T-helper 2 cell treated with Interferon-gamma antibody and Interleukin-4, amounts not matched to agents 5 μg/mL and 100 μg/mL, for 36 hours (primary cell): ENCODE measurements around the gene CDH12.
"Not testable (repeated sequence)": the region's sequence is repeated elsewhere in the genome, so short reads cannot be mapped to it uniquely, and the experiment has no call there.

ENCODE experiments used
- DNase-seq: peaks from one replicate; pipeline ENCODE4 v3.0.0; 2021; ENCODE audit warnings: low spot score
- H3K27ac Mint-ChIP-seq: one replicate; pipeline ENCODE4 v1.8.0; 2021; ENCODE audit warnings: mild to moderate bottlenecking, mixed read lengths
- H3K27me3 Mint-ChIP-seq: one replicate; pipeline ENCODE4 v1.8.0; 2021; ENCODE audit warnings: low read depth, mixed read lengths
- H3K36me3 Mint-ChIP-seq: one replicate; pipeline ENCODE4 v1.8.0; 2021; ENCODE audit warnings: low read depth, mixed read lengths
- H3K4me1 Mint-ChIP-seq: one replicate; pipeline ENCODE4 v1.8.0; 2021; ENCODE audit warnings: low read depth, mixed read lengths
- H3K4me3 Mint-ChIP-seq: one replicate; pipeline ENCODE4 v1.8.0; 2022; ENCODE audit warnings: mild to moderate bottlenecking, moderate library complexity, mixed read lengths
- H3K9me3 Mint-ChIP-seq: one replicate; pipeline ENCODE4 v1.8.0; 2021; ENCODE audit warnings: mixed read lengths

CDH12 gene

DNA sequence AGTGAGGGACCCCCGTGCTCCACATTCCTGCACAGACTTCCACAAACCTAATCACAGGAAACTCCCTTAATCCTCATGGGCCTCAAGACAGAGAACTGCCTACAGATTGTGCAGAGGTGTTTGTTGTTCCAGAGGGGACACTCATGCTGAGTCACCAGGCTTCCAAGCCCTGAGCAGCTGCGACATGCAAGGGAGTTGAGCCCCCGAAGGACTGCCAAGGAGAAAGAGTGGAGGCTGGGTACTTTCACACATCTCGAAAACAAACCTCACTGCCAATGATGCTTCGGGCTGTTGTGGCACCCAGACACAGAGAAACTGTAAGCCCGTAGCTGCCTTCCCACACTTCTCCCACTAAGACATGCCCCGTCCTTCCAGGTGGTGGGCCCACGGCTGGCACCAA is 480.8 kb downstream of the CDH12 start:
- Mint-ChIP-seq H3K4me1 (no peaks in the 10 kb centered on the region), H3K4me3 (no peak overlapping the region), H3K9me3 (peaks cover 34% of the 10 kb centered on the region), H3K27me3 (no peaks in the 10 kb centered on the region), H3K36me3 (no peaks in the 10 kb centered on the region), H3K27ac (no peak overlapping the region)
- no peak for DNase-seq

DNA sequence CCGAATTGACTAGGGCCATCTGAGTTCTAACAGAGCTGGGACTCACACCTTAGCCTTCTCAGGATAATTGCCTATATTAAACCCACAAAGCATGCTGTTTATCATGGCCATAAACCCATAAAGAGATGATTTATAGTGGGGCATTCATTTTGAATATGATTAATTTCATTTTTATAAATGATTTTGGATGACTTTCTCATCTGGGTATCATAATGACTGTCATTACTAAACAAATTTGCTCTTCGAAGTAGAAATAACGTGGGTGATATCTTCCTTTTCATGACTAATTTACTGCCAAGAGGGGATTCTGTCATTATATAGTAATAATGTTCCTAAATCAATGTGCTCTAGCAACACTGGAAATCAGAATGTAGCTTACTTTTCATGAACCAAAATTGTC is 498.2 kb downstream of the CDH12 start:
- Mint-ChIP-seq H3K4me1 (no peaks in the 10 kb centered on the region), H3K27ac (no peak overlapping the region), H3K36me3 (no peaks in the 10 kb centered on the region), H3K4me3 (no peak overlapping the region), H3K9me3 (peaks cover 28% of the 10 kb centered on the region), H3K27me3 (no peaks in the 10 kb centered on the region)
- no peak for DNase-seq

DNA sequence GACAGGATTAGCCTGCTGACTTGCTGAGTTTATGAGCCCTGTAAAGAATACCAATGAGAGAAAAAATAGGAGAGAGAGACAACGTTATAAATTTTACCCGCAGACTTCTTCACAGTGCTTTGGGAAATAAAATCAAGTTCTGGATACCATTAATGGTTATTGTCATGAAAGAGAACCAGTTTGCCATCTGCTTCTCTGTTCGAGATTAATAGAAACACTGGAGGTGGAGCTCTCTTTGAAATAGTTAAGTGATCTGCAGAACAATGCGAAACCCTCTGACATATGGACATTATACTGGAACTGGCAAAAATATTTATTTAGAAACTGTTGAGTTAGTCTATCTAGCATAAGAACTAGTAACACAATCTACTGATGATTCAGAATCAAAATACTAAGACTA is 500.7 kb downstream of the CDH12 start:
- Mint-ChIP-seq H3K27ac (no peak overlapping the region), H3K36me3 (no peaks in the 10 kb centered on the region), H3K9me3 (peaks cover 40% of the 10 kb centered on the region), H3K4me1 (no peaks in the 10 kb centered on the region), H3K4me3 (no peak overlapping the region), H3K27me3 (no peaks in the 10 kb centered on the region)
- DNase-seq: no peak

GRCh38 chr5:22351178-22351577 is 502.0 kb downstream of the CDH12 start:
- no peak for DNase-seq
- no peaks in the 10 kb centered on the region for H3K4me1 Mint-ChIP-seq
- no peak overlapping the region for H3K27ac Mint-ChIP-seq
- H3K36me3 Mint-ChIP-seq: no peaks in the 10 kb centered on the region
- H3K27me3 Mint-ChIP-seq: no peaks in the 10 kb centered on the region
- H3K9me3 Mint-ChIP-seq: peaks cover 49% of the 10 kb centered on the region
- H3K4me3 Mint-ChIP-seq: no peak overlapping the region

GRCh38 chr5:22348027-22348426 is 505.1 kb downstream of the CDH12 start:
- H3K4me3 Mint-ChIP-seq: no peak overlapping the region
- peaks cover 41% of the 10 kb centered on the region for H3K9me3 Mint-ChIP-seq
- no peak for DNase-seq
- no peaks in the 10 kb centered on the region for H3K4me1 Mint-ChIP-seq
- H3K36me3 Mint-ChIP-seq: no peaks in the 10 kb centered on the region
- H3K27me3 Mint-ChIP-seq: no peaks in the 10 kb centered on the region
- H3K27ac Mint-ChIP-seq: no peak overlapping the region

DNA sequence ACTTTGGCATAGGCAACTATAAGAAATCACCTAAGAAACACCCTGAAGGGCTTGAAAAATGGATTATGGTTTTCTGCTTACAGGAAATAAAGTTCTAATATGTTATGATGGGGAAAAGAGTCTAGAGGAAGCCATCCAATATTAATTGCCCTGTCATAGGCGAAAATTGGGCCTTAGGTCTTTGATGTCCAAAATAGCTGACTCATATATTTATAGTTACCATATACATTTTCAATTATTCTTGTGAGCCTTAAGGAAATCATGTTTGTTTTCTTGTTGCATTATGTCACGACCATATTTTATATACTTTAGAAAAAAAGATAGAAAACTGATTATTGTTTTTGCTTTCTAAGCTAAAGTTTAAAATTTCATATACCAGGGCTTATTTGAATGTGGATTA is 509.1 kb downstream of the CDH12 start:
- no peaks in the 10 kb centered on the region for H3K27me3 Mint-ChIP-seq
- no peak overlapping the region for H3K27ac Mint-ChIP-seq
- peaks cover 22% of the 10 kb centered on the region for H3K9me3 Mint-ChIP-seq
- H3K4me1 Mint-ChIP-seq: no peaks in the 10 kb centered on the region
- H3K36me3 Mint-ChIP-seq: no peaks in the 10 kb centered on the region
- DNase-seq: no peak
- no peak overlapping the region for H3K4me3 Mint-ChIP-seq

DNA sequence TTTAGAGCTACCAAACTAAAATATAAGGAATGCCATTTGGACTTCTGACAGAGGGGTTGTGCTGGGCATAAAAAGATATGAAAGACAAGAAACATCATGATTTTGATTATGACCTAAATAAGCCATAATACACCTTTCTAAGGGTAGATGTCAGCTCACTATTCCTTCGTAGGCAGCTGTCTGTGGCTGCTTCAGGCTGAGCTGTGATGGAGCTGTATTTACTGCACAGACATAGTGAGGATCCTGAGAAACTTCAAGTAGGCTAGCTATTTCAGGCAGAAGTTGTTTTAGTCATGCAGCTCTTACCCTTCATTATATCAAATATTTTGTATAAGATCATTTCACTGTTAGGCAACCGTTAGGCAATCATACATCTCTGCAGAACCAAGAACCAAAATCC is 511.7 kb downstream of the CDH12 start:
- DNase-seq: no peak
- H3K9me3 Mint-ChIP-seq: peaks cover 7% of the 10 kb centered on the region
- H3K36me3 Mint-ChIP-seq: no peaks in the 10 kb centered on the region
- H3K27me3 Mint-ChIP-seq: no peaks in the 10 kb centered on the region
- H3K27ac Mint-ChIP-seq: no peak overlapping the region
- no peak overlapping the region for H3K4me3 Mint-ChIP-seq
- H3K4me1 Mint-ChIP-seq: no peaks in the 10 kb centered on the region

DNA sequence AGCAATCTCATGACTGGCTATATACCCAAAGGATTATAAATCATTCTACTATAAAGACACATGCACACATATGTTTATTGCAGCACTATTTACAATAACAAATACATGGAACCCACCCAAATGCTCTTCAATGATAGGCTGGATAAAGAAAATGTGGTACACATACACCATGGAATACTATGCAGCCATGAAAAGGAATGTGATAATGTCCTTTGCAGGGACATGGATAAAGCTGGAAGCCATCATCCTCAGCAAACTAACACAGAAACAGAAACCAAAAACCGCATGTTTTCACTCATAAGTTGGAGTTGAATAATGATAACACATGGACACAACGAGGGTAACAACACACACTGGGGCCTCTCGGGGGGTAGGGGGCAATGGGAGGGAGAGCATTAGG is 520.2 kb downstream of the CDH12 start:
- H3K27me3 Mint-ChIP-seq, H3K4me3 Mint-ChIP-seq, H3K27ac Mint-ChIP-seq, DNase-seq, H3K36me3 Mint-ChIP-seq, H3K4me1 Mint-ChIP-seq: not testable (repeated sequence)
- peaks cover 49% of the 10 kb centered on the region for H3K9me3 Mint-ChIP-seq

GRCh38 chr5:22329683-22330082 is 523.5 kb downstream of the CDH12 start:
- Mint-ChIP-seq H3K27ac (no peak overlapping the region), H3K4me3 (no peak overlapping the region), H3K9me3 (peaks cover 39% of the 10 kb centered on the region), H3K36me3 (no peaks in the 10 kb centered on the region), H3K4me1 (no peaks in the 10 kb centered on the region), H3K27me3 (no peaks in the 10 kb centered on the region)
- no peak for DNase-seq

DNA sequence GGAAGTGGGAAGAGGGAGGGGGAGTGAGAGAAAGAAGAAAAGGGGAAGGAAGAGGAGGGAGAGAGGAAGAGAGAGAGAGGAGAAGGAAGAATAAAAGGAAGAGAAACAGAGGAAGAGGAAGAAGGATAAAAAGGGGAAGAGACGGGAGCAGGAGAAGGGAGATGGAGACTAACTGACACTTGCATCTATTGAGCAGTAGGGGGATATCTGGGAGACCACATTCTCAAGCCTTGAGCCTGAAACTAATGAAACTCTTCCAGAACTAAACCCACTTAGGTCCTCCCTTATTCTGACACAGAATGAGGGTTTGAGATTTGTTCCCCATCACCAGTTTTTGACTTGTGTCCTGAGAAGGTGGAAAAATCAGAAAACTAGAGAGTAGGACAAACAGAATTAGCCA is 533.3 kb downstream of the CDH12 start:
- no peak for DNase-seq
- Mint-ChIP-seq H3K4me3 (no peak overlapping the region), H3K27me3 (no peaks in the 10 kb centered on the region), H3K27ac (no peak overlapping the region), H3K9me3 (peaks cover 30% of the 10 kb centered on the region), H3K4me1 (no peaks in the 10 kb centered on the region), H3K36me3 (no peaks in the 10 kb centered on the region)

GRCh38 chr5:22316294-22316693 is 536.9 kb downstream of the CDH12 start:
- Mint-ChIP-seq H3K27ac (no peak overlapping the region), H3K4me3 (no peak overlapping the region), H3K36me3 (no peaks in the 10 kb centered on the region), H3K4me1 (no peaks in the 10 kb centered on the region), H3K9me3 (peaks cover 45% of the 10 kb centered on the region), H3K27me3 (no peaks in the 10 kb centered on the region)
- DNase-seq: no peak

DNA sequence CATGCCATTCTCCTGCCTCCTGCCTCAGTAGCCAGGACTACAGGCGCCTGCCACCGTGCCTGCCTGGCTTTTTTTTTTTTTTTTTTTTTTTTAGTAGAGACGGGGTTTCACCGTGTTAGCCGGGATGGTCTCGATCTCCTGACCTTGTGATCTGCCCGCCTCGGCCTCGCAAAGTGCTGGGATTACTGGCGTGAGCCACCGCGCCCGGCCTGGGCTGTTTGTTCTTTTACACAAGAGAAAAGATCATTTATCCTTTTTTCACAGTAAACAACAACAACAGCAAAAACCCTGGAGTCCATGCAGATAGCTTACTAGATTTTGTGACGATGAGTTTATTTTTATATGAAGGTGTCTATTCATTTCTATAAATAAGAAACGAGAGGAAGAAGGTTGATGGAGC is 538.1 kb downstream of the CDH12 start:
- not testable (repeated sequence) for H3K36me3 Mint-ChIP-seq

GRCh38 chr5:22314548-22314947 is 538.6 kb downstream of the CDH12 start:
- Mint-ChIP-seq H3K9me3 (peaks cover 49% of the 10 kb centered on the region), H3K4me1 (no peaks in the 10 kb centered on the region)

More for the DNA sequence above, 538.1 kb downstream of the CDH12 start:
- H3K4me1 Mint-ChIP-seq, H3K27me3 Mint-ChIP-seq, DNase-seq, H3K4me3 Mint-ChIP-seq, H3K27ac Mint-ChIP-seq: not testable (repeated sequence)
- peaks cover 49% of the 10 kb centered on the region for H3K9me3 Mint-ChIP-seq

DNA sequence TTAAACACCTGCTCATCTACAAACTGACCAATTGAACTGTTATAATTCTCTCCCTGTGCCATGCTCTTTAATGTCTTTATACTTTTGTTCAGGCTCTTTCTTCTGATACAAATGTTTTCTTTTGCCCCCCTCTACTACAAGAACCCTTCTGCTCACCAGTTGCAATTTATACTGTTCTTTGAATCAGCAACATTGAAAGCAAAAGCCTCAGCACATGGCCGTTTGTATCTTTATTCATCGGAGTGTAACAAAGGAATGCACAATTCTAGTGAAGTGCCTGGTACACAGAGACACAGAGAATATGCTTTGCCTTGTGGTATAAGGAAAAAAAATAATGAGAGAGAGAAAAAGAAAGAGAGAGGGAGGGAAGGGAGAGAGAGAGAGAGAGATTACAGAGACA is 547.1 kb downstream of the CDH12 start:
- DNase-seq: no peak
- Mint-ChIP-seq H3K9me3 (peaks cover 30% of the 10 kb centered on the region), H3K27ac (no peak overlapping the region)

More at GRCh38 chr5:22314548-22314947, 538.6 kb downstream of the CDH12 start:
- no peak for DNase-seq
- H3K36me3 Mint-ChIP-seq: no peaks in the 10 kb centered on the region
- H3K4me3 Mint-ChIP-seq: no peak overlapping the region
- H3K27ac Mint-ChIP-seq: no peak overlapping the region
- no peaks in the 10 kb centered on the region for H3K27me3 Mint-ChIP-seq

GRCh38 chr5:22295832-22296231 is 557.3 kb downstream of the CDH12 start:
- no peaks in the 10 kb centered on the region for H3K27me3 Mint-ChIP-seq
- no peak for DNase-seq
- no peaks in the 10 kb centered on the region for H3K36me3 Mint-ChIP-seq
- H3K27ac Mint-ChIP-seq: no peak overlapping the region
- peaks cover 44% of the 10 kb centered on the region for H3K9me3 Mint-ChIP-seq
- H3K4me1 Mint-ChIP-seq: no peaks in the 10 kb centered on the region
- H3K4me3 Mint-ChIP-seq: no peak overlapping the region

More for the DNA sequence above, 547.1 kb downstream of the CDH12 start:
- Mint-ChIP-seq H3K27me3 (no peaks in the 10 kb centered on the region), H3K36me3 (no peaks in the 10 kb centered on the region), H3K4me1 (no peaks in the 10 kb centered on the region), H3K4me3 (no peak overlapping the region)
